ENCODE results near the gene H6PD.

Gene H6PD

DNA sequence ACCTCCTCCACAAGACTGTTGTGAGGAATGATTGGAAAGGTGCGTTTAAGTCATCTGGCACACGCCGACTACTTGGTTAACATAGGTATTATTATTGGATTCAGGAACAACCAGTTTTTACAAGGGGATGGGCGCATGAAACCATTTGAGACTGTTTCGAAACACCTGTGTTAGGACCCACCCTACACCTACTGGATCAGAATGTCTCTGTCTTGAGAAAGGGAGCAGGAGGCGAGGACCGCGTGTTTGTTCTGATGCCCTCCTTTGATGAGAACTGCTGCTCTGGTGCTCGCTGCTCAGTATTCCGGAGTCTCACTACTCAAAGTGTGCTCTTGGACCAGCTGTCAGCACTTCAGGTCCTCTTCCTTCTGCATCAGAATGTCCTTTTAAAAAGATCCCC is 7.3 kb downstream of the H6PD start:
- no peak for DNase-seq (ENCODE audit: low spot score)

- no peak for DNase-seq (ENCODE audit: low spot score)
Observed at GRCh38 chr1:9242338-9242969, 7.9 kb downstream of the H6PD start.

DNA sequence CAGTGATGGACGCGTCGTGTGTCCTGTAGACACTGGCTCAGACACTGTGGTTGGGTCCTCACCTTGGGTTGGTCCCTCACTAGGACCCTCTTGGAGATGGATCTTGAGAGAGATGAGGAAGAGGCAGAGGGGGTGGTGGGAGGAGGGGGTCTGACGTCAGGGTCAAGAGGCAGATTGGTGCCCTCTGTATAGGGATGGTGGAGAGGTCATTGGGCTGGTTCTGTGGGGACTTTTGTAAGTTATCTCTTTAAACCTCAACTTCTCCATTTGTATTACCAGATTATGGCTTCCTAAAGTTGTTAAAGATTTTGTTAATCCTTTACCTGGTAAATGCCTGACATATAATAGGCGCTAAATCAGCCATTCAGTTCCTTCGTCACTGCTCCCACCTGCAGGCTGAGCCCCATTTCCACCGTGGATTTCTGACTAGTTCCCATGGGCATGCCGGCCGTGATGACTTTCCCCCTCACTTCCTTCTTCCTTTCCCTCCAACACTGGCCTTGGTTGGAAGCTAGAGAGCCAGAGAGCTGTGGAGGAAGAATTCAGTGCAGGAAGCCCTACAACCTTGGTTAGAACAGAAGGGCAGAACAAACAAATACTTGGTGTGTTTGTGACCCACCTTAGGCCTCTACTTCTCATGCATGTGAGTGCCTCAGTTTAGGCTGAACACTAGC is 8.6 kb downstream of the H6PD start:
- no peak for DNase-seq (ENCODE audit: low spot score)

DNA sequence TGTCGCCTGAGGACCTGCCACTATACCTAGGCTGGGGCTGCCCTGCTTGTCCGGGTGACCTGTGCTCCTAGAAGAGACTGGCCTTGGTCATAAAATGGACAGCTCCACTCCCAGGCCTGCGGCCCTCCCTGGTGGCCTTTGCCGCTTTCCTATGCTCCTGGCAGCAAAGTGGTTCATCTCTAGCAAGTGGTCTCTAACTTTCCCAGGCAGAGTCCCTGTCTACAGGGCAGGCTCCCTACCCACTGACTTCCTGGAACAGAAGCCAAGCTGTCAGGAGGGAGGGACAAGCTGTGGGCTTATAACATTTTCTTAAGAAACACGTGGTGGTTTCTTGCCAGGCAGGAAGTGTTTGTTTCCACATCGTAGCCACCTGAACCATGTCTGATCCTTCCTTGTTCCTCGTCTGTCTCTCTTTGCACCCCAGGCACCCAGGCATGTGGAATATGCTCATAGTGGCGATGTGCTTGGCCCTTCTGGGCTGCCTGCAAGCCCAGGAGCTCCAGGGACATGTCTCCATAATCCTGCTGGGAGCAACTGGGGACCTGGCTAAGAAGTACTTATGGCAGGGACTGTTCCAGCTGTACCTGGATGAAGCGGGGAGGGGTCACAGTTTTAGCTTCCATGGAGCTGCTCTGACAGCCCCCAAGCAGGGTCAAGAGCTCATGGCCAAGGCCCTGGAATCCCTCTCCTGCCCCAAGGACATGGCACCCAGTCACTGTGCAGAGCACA is 10.1 kb downstream of the H6PD start:
- DNase-seq (ENCODE audit: low spot score), result no peak

- no peak for DNase-seq (ENCODE audit: low spot score)
Observed at GRCh38 chr1:9245230-9245619, 10.7 kb downstream of the H6PD start.

- no peak for DNase-seq (ENCODE audit: low spot score)
Observed at GRCh38 chr1:9245661-9246060, 11.1 kb downstream of the H6PD start.

GRCh38 chr1:9246215-9246614 is 11.6 kb downstream of the H6PD start:
- DNase-seq (ENCODE audit: low spot score), result no peak

DNA sequence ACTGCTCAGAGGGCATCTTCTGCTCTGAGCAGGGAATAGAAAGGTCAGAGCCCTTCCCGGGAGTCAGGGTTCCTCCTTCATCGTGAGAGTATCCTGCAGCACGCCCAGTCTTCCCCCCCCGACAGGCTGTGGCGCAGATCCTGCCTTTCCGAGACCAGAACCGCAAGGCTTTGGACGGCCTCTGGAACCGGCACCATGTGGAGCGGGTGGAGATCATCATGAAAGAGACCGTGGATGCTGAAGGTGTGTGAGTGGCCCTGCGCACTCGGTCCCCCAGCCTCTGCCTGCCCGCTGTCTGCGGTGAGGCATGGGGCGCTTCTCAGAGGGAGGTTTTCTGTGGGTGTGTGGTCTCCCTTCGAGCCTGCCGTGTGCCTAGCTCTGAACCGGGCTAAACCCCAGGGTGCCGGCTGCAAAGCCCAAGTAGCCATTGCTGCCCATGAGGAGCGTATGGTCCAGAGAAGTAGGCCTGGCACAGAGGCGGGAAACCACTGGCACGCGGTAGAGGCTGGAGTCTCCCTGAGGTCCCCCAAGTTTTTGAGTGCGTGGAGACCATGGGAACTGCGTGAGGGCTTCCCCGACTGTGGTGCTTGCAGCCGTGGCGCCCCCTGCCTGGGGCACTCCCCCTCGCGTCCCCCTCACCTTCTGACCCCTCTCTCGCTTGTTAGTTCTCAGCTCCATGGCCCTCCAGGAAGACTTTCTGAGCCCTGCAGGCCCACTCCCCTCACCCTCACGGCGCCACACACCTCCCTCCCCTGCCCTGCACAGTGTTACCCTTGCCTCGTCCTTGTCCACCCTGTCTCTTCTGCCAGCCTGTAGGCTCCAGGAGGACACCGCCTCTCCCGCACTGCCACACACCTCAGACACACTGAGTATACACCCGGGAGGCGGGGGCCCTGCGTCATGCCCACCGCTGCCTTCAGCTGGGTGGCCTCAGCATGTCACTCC is 12.5 kb downstream of the H6PD start:
- no peak for DNase-seq (ENCODE audit: low spot score)

DNA sequence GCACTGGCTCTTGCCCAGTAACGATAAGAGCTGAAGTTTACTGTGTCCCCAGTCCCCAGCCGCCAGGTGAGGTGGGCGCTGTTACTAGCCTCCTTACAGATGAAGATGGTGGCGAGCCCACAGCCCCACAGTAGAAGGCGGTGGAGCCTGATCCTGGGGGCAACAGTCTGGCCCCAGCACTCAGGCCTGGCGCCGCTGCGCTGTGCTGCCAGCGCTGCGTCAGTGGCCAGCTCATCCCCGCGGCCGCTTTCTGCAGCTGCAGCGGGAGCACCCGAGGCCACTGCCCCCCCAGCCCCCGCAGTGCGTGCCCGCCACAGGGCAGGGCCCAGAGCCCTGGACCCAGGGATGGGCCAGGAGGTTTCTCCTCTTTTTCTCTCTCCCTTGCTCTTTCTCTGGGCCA is 13.3 kb downstream of the H6PD start:
- DNase-seq (ENCODE audit: low spot score), result no peak

DNA sequence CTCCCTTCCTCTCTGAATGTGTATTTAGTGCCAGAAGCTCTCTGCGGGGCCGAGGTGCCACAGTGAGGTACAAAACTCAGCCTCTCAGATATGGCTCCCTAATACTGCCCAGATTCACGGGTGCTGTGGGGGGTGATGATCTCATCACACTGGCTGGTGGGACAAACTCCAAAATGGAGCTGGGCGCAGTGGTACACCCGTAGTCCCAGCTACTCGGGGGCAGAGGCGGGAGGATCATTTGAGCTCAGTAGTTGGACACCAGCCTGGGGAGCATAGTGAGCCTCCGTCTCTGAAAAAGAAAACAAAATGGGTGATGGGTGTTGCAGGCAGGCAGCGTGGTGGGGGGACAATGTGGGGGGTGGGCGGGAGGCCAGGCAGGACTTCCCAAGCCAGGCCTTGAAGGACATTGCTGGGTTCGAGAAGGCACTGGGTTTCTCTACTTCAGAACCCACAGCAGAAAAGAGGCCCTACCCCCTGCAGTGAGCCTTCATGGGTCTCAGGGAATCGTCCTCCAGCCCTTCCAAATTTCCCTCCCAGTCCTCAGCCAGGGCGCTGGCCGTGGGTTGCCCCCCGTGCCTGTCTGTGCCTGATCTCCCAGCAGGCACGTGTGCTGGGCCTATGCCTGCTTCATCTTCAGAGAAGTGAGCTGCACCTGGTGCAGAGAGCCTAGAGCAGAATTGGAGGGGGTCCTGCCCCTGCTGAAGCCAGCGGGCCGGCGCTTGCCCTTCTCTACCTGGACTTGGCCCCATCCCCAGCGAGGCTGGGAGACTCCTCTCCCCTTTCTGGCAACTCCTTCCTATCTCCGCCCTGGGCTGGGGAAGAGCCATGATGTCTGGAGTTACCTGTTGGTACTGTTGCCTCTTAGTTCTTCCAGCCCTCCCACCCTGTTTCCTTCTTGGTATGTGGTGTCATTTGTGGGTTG is 14.0 kb downstream of the H6PD start:
- DNase-seq (ENCODE audit: low spot score), result no peak

DNA sequence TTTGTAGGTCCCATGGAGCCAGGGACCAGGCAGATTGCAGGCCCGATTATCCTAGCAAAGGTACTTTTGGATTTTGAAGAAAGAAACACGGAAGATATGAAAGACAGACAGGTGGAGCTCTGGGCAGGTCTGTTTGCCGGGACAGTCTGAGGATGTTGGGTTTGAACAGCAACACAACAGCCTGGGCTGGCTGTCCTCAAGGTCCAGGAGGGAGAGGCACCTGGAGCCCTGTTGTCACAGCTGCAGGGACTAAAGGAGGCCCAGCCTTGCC is 14.6 kb downstream of the H6PD start:
- DNase-seq (ENCODE audit: low spot score), result no peak

DNA sequence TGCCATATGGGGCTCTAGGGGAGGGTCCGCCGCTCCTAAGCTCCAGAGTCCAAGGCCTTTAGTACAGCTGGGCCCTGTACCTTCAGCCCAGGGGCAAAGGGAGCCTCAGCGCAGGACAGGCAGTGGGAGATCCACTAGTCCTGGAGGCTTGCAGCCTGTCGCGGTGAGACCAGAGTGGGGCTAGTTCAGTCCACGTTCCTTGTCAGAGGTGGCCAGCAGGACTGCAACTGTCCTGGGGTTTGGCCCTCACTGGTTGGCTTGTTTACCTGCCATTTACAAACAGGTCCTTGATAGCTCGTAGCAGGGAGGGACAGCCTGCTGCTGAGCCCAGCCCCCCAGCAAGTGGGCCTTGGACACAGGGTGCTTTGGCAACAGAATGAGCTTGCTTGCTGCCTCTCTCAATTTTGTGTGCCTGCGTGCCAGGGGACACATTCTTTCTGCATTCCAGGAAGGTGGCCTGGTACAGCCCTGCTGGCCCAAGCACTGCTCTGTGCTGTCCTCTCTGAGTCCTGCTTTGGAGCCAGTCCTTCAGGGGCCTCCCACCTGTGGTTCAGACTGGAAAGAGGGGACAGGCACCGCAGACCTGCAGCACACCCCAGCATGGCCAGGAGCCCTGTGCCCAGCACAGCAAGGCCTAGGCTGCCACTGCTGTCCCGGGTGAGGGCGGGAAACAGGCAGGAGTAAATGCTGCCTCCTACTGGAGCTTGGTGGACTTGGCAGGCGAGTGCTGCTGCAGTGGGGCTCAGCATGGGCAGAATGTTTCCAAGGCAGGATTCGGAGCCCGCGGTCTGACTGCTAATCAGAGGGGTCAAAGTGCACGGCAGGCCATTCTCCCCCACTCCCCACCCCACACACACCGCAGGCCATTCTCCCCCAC is 15.2 kb downstream of the H6PD start:
- DNase-seq (ENCODE audit: low spot score), result peak; percentile 71

GRCh38 chr1:9250411-9251381 is 16.1 kb downstream of the H6PD start:
- DNase-seq (ENCODE audit: low spot score), result no peak

GRCh38 chr1:9251501-9251900 is 16.9 kb downstream of the H6PD start:
- no peak for DNase-seq (ENCODE audit: low spot score)

DNA sequence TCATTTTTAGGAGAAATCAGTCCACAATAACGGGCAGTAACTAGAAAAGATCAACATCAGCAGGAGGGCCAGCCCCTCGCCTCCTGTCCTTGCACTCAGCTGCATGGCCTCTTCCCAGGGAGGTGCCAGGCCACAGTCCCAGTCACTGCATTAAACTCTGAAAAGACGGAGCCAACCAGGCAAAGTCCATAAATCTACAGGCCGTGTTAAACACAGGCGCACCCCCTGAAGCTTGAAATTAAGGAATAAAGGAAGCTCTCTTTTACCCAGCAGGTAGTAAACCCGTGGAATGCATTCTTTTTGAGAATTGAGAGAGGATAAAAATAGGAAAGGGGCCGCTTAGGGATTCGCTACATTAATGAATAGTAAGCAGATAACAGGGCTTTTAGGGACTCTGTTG is 18.4 kb downstream of the H6PD start:
- DNase-seq (ENCODE audit: low spot score), result no peak

DNA sequence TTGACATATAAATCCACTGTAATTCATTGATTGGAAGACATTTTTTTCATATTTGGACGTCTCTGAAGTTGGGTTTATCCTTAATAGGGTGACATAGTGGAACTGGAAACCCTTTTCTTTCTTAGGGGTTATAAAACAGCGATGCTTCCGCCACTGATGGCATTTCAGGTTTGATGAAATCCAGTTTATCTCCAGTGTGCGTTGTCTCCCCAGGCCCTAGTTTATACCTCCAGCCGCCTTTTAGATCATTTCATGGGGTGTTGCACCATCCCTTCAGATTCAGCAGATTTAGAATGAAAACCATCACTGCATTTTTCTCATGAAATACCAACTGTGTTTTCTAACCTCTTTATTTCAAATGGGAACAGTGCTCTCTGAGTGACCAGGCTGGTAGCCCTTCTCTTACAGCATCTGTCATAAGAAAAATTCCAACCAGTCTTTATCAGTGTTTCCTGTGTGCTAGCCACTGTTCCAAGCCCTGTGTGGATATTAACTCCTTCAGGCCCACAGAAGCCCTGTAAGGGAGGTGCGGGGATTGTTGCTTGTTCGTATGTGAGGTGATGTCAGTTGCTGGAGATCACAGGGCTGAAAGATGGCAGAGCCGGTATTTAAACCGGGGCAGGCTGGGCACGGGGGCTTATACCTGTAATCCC is 19.0 kb downstream of the H6PD start:
- no peak for DNase-seq (ENCODE audit: low spot score)

DNA sequence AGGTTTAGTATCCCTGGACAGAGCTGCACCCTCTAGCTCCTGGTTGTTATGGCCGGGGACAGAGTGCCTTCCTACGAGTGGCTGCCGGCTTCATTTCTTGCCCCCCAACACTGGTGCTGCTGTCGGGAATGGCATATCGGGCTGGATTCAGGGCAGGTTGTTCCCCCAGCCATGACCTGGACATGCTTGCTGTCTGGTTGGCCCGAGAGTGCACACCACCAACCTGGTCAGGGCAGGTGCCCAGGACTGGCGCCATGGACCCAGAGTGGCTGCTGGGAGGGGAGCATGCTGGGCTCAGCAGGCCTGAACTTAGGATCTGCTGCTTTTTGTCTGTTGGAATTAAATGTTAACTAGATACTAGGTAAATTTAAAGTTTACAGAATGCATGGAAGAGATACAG is 21.8 kb downstream of the H6PD start:
- DNase-seq (ENCODE audit: low spot score), result no peak

DNA sequence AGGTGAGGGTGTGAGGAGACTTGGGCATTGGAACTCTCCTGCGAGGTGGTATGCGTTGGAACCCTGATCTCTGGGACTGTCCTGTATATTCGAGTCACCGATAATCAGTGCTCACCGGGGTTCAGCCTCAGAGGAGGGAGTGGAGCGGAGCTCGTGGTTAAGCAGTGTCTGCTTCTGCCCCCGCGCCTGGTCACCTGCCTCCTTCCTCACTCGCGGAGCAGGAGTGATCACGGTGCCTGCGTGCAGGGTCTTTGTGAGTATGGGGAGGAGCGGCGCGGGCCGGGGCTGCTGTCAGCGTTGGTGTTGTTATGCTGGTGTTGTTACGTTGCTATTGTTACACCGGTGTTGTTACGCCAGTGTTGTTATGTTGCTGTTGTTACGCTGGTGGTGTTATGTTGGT is 23.3 kb downstream of the H6PD start:
- DNase-seq (ENCODE audit: low spot score), result no peak

- DNase-seq (ENCODE audit: low spot score), result no peak
Observed at GRCh38 chr1:9258629-9259028, 24.1 kb downstream of the H6PD start.
